H9 (cell line): ENCODE results near the gene KRTAP10-5. TPM values are rescaled to one million over a fixed set of nuclear protein-coding genes. Genes with fewer than 3 reads are reported as not detected.

ENCODE experiments used
- DNase-seq: peaks from one replicate; pipeline ENCODE4 v3.0.0-alpha.2; 2017
- H2AFZ ChIP-seq: one replicate; pipeline ENCODE4 v1.6.1; 2013; ENCODE audit warnings: mild to moderate bottlenecking, low read length, control low read depth, moderate library complexity
- H2AK5ac ChIP-seq: 2 replicates; pipeline ENCODE4 v1.6.1; 2013; ENCODE audit warnings: low read length, control low read depth, mixed read lengths; ENCODE audit not compliant: insufficient read length
- H2BK120ac ChIP-seq: one replicate; pipeline ENCODE4 v1.6.1; 2013; ENCODE audit warnings: low read depth, mild to moderate bottlenecking, low read length, control low read depth, inconsistent platforms; ENCODE audit not compliant: poor library complexity, severe bottlenecking
- H2BK12ac ChIP-seq: 2 replicates; pipeline ENCODE4 v1.6.1; 2013; ENCODE audit warnings: low read length, control low read depth, mixed read lengths, low read depth; ENCODE audit not compliant: insufficient read length
- H2BK15ac ChIP-seq: 2 replicates; pipeline ENCODE4 v1.6.1; 2013; ENCODE audit warnings: low read depth, low read length, control low read depth
- H2BK20ac ChIP-seq: one replicate; pipeline ENCODE4 v1.6.1; 2013; ENCODE audit warnings: low read depth, mild to moderate bottlenecking, low read length, control low read depth, inconsistent platforms; ENCODE audit not compliant: poor library complexity, severe bottlenecking
- H2BK5ac ChIP-seq: 2 replicates; pipeline ENCODE4 v1.6.1; 2013; ENCODE audit warnings: low read length, control low read depth, mixed read lengths; ENCODE audit not compliant: insufficient read length
- H3K14ac ChIP-seq: 2 replicates; pipeline ENCODE4 v1.6.1; 2013; ENCODE audit warnings: low read length, control low read depth; ENCODE audit not compliant: insufficient read depth
- H3K18ac ChIP-seq: 2 replicates; pipeline ENCODE4 v1.6.1; 2013; ENCODE audit warnings: low read depth, mild to moderate bottlenecking, mixed read lengths, low read length, control low read depth; ENCODE audit not compliant: insufficient read length
- H3K23ac ChIP-seq: 2 replicates; pipeline ENCODE4 v1.6.1; 2013; ENCODE audit warnings: low read length, control low read depth, mixed read lengths, low read depth; ENCODE audit not compliant: insufficient read length
- H3K23me2 ChIP-seq: 2 replicates; pipeline ENCODE4 v1.6.1; 2013; ENCODE audit warnings: low read depth, mild to moderate bottlenecking, mixed read lengths, low read length, control low read depth; ENCODE audit not compliant: insufficient read length, poor library complexity, severe bottlenecking
- H3K27ac ChIP-seq: 2 replicates; pipeline ENCODE4 v1.5.1; 2013; ENCODE audit warnings: low read length, control low read depth, mixed read lengths, low read depth; ENCODE audit not compliant: insufficient read length
- H3K27me3 ChIP-seq: 2 replicates; pipeline ENCODE4 v1.6.1; 2013; ENCODE audit warnings: low read length, control low read depth, inconsistent platforms; ENCODE audit not compliant: insufficient read depth
- H3K4ac ChIP-seq: 2 replicates; pipeline ENCODE4 v1.6.1; 2013; ENCODE audit warnings: low read depth, mild to moderate bottlenecking, control low read depth, inconsistent platforms, low read length, moderate library complexity
- H3K4me1 ChIP-seq: 2 replicates; pipeline ENCODE4 v1.6.1; 2013; ENCODE audit warnings: low read length, control low read depth, inconsistent platforms; ENCODE audit not compliant: insufficient read depth
- H3K4me2 ChIP-seq: 2 replicates; pipeline ENCODE4 v1.6.1; 2013; ENCODE audit warnings: low read length, control low read depth, mixed read lengths; ENCODE audit not compliant: insufficient read length, insufficient read depth
- H3K56ac ChIP-seq: 2 replicates; pipeline ENCODE4 v1.6.1; 2013; ENCODE audit warnings: low read depth, mild to moderate bottlenecking, mixed read lengths, low read length, control low read depth; ENCODE audit not compliant: insufficient read length
- H3K79me1 ChIP-seq: 2 replicates; pipeline ENCODE4 v1.6.1; 2013; ENCODE audit warnings: low read depth, mild to moderate bottlenecking, moderate library complexity, low read length, control low read depth, inconsistent platforms; ENCODE audit not compliant: insufficient read depth, poor library complexity, severe bottlenecking
- H3K79me2 ChIP-seq: 2 replicates; pipeline ENCODE4 v1.6.1; 2013; ENCODE audit warnings: low read length, control low read depth, inconsistent platforms; ENCODE audit not compliant: insufficient read depth
- H3K9ac ChIP-seq: 2 replicates; pipeline ENCODE4 v1.6.1; 2013; ENCODE audit warnings: low read length, control low read depth, mixed read lengths; ENCODE audit not compliant: insufficient read length; ENCODE audit errors: extremely low read depth
- H3K9me3 ChIP-seq: one replicate; pipeline ENCODE4 v1.6.1; 2013; ENCODE audit warnings: low read depth, low read length, inconsistent platforms; ENCODE audit not compliant: control insufficient read depth
- H3T11ph ChIP-seq: one replicate; pipeline ENCODE4 v1.6.1; 2013; ENCODE audit warnings: mild to moderate bottlenecking, low read length, control low read depth, inconsistent platforms
- H4K20me1 ChIP-seq: one replicate; pipeline ENCODE4 v1.6.1; 2013; ENCODE audit not compliant: control insufficient read depth, insufficient read length, insufficient read depth
- H4K5ac ChIP-seq: 2 replicates; pipeline ENCODE4 v1.6.1; 2013; ENCODE audit warnings: low read depth, mild to moderate bottlenecking, mixed read lengths, low read length, control low read depth; ENCODE audit not compliant: insufficient read length
- H4K8ac ChIP-seq: replicated peaks from 2 replicates; pipeline ENCODE4 v1.6.1; 2013; ENCODE audit warnings: low read length, control low read depth, mixed read lengths, low read depth; ENCODE audit not compliant: insufficient read length
- H4K91ac ChIP-seq: 2 replicates; pipeline ENCODE4 v1.6.1; 2013; ENCODE audit warnings: low read depth, mild to moderate bottlenecking, moderate library complexity, mixed read lengths, low read length, control low read depth; ENCODE audit not compliant: insufficient read length
- H3K27ac Mint-ChIP-seq, 3 experiments: 2 replicates in 2 of 3; 3 replicates in 1 of 3; pipeline ENCODE4 v1.8.0; 2020 to 2021; ENCODE audit warnings: mixed read lengths in 3 of 3, mild to moderate bottlenecking in 1 of 3, moderate library complexity in 1 of 3
- H3K27me3 Mint-ChIP-seq: 2 replicates; pipeline ENCODE4 v1.8.0; 2021; ENCODE audit warnings: low read depth, mild to moderate bottlenecking, moderate library complexity, mixed read lengths
- H3K36me3 Mint-ChIP-seq, 3 experiments: 2 replicates in 2 of 3; 3 replicates in 1 of 3; pipeline ENCODE4 v1.8.0; 2020 to 2021; ENCODE audit warnings: low read depth in 3 of 3, mixed read lengths in 3 of 3; ENCODE audit not compliant: insufficient read depth in 1 of 3
- H3K4me1 Mint-ChIP-seq, 2 experiments: 2 replicates each; pipeline ENCODE4 v1.8.0; 2020; ENCODE audit warnings: mixed read lengths in 2 of 2
- H3K4me3 Mint-ChIP-seq, 2 experiments: 2 replicates in 1 of 2; 3 replicates in 1 of 2; pipeline ENCODE4 v1.8.0; 2020 to 2021; ENCODE audit warnings: mild to moderate bottlenecking in 2 of 2, mixed read lengths in 2 of 2, moderate library complexity in 1 of 2
- H3K9me3 Mint-ChIP-seq, 2 experiments: 2 replicates in 1 of 2; 3 replicates in 1 of 2; pipeline ENCODE4 v1.8.0; 2020; ENCODE audit warnings: mild to moderate bottlenecking in 2 of 2, mixed read lengths in 2 of 2, moderate library complexity in 1 of 2
- WGBS: extraction: QIAGEN DNeasy Blood & Tissue Kit; methylation state at CpG from one replicate; pipeline ENCODE4 v1.1.7; 2013; ENCODE audit warnings: missing lambda C conversion rate, low lambda C conversion rate, mixed read lengths; ENCODE audit not compliant: insufficient read length; ENCODE audit errors: extremely low coverage; 5-methylcytosine and 5-hydroxymethylcytosine counted together
- total RNA-seq: library from RNA; stranded (reverse); gene quantifications from 2 replicates; pipeline ENCODE4 v1.2.1, GENCODE V29; 2021
- TF ChIP-seq, protein P1 (sequence below): fragments of 200-600 bp; sonication (generic); conservative IDR thresholded peaks from 3 replicates; pipeline ENCODE4 v1.8.0; 2021; ENCODE audit warnings: antibody characterized with exemption, mild to moderate bottlenecking

The KRTAP10-5 gene
- total RNA-seq, 1 experiment from 2014 or later = not detected

DNA sequence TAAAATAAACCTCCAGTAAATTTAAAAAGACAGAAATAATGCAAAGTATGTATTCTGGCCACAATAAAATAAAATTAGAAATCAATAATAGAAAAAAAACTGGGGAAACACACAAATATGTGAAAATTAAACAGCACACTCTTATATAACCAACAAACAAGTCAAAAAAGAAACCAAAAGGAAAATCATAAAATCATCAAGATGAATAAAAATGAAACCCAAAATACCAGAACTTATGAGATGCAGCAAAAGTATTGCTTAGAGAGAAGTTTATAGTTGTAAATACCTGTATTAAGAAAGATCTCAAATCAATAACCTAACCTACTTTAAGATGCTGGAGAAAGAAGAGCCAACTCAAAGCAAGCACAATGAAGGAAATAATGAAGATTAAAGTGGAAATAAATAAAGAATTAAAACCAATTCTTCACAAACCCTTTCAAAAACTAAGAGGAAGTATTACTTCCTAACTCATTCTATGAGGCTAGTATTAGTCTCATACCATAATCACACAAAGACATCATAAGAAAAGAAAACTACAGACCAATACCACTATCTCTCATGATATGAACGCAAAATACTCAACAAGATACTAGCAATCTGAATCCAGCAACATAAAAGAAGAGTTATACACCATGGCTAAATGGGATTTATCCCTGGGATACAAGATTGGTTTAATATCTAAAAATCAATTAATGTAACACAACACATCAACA lies 15.4 kb downstream of the KRTAP10-5 start:
- DNase-seq = no peak
- Histone ChIP-seq H2BK5ac (no peak overlapping the region), H3K23ac (no peak overlapping the region), H2BK12ac (no peak overlapping the region), H4K8ac (no peak overlapping the region), H3K9ac (no peak overlapping the region), H3K18ac (no peak overlapping the region), H4K5ac (no peak overlapping the region), H3K27me3 (no peaks in the 10 kb centered on the region), H3K4ac (no peak overlapping the region), H3K79me2 (no peaks in the 10 kb centered on the region), H3K14ac (no peak overlapping the region), H4K91ac (no peak overlapping the region), H3T11ph (no peak overlapping the region), H3K56ac (no peak overlapping the region), H2BK15ac (no peak overlapping the region), H2BK120ac (no peak overlapping the region), H2AK5ac (no peak overlapping the region), H2BK20ac (no peak overlapping the region), H3K79me1 (no peaks in the 10 kb centered on the region), H3K4me2 (no peak overlapping the region), H2AFZ (no peak overlapping the region), H3K27ac (no peak overlapping the region), H4K20me1 (no peaks in the 10 kb centered on the region), H3K4me1 (no peaks in the 10 kb centered on the region), H3K23me2 (no peaks in the 10 kb centered on the region), H3K9me3 (no peaks in the 10 kb centered on the region)
- Mint-ChIP-seq H3K4me3 (no peak overlapping the region; a peak in 1 of 5 replicates), H3K27ac (no peak overlapping the region), H3K36me3 (no peaks in the 10 kb centered on the region; a peak in 1 of 7 replicates), H3K9me3 (no peaks in the 10 kb centered on the region), H3K4me1 (no peaks in the 10 kb centered on the region), H3K27me3 (peaks cover 9% of the 10 kb centered on the region)
- no CpG with 5 or more reads among the region's 1 CpG for WGBS
- TF ChIP-seq, protein P1, sequence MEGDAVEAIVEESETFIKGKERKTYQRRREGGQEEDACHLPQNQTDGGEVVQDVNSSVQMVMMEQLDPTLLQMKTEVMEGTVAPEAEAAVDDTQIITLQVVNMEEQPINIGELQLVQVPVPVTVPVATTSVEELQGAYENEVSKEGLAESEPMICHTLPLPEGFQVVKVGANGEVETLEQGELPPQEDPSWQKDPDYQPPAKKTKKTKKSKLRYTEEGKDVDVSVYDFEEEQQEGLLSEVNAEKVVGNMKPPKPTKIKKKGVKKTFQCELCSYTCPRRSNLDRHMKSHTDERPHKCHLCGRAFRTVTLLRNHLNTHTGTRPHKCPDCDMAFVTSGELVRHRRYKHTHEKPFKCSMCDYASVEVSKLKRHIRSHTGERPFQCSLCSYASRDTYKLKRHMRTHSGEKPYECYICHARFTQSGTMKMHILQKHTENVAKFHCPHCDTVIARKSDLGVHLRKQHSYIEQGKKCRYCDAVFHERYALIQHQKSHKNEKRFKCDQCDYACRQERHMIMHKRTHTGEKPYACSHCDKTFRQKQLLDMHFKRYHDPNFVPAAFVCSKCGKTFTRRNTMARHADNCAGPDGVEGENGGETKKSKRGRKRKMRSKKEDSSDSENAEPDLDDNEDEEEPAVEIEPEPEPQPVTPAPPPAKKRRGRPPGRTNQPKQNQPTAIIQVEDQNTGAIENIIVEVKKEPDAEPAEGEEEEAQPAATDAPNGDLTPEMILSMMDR = no peak
